NCI-H2196 treated with DMSO at 0.1 percent for 48 hours (cell line): ENCODE results near the gene TMEM69.
"Not testable (repeated sequence)": the region's sequence is repeated elsewhere in the genome, so short reads cannot be mapped to it uniquely, and the experiment has no call there.

ENCODE experiments used
- DNase-seq: peaks from one replicate; lab custom pipeline; 2025; ENCODE audit not compliant: unreplicated experiment; lab: John Stamatoyannopoulos, UW

The TMEM69 gene

DNA sequence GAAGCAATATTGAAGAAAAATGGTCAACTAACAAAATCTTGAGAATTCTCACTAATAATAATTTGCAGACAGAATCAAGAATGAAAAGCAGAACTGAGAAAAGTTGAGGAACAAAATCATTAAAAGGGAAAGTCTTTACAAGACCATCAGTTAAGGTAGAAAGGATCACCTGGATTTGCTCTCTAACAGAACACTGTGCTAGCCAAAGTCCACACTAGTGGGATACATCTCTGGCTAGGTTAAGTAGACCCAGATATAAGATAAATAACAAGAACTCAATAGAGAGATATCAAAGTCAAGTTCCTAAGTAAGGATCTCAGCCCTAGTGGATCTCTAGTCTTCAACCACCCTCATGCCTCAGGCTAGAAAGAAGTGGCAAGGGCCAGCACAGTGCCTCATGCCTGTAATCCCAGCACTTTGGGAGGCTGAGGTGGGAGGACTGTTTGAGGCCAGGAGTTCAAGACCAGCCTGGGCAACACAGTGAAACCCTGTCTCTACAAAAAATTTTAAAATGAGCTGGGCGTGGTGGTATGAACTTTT lies 42.9 kb downstream of the TMEM69 start:
- DNase-seq = no peak

DNA sequence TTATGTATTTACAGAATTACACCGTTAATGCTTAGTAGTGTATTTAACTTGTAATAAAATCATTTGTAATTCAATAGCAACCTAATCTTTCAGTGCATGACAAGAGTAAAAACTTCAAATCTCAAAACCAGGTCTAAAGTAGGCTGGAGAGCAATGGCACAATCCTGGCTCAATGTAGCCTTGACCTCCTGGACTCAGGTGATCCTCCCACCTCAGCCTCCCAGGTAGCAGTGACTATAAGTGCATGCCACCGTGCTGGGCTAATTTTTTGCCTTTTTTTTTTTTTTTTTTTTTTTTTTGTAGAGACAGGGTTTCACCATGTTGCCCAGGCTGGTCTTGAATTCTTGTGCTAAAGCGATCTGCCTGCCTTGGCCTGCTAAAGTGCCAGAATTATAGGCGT lies 51.2 kb downstream of the TMEM69 start:
- no peak for DNase-seq

DNA sequence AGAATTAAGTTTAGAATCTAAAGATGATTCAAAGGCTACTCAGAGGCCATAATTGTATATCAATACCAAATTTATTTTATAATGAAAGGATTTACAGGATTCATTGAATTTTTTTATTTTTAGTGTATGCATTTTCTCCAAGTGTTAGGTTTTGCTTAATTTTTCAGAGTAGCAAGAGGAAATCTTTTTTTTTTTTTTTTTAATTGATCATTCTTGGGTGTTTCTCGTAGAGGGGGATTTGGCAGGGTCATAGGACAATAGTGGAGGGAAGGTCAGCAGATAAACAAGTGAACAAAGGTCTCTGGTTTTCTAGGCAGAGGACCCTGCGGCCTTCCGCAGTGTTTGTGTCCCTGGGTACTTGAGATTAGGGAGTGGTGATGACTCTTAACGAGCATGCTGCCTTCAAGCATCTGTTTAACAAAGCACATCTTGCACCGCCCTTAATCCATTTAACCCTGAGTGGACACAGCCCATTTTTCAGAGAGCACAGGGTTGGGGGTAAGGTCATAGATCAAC lies 51.7 kb downstream of the TMEM69 start:
- DNase-seq = not testable (repeated sequence)
